ENCODE results near the gene CATSPERD. TPM values are rescaled to one million over a fixed set of nuclear protein-coding genes. Genes with fewer than 3 reads are reported as not detected.
A peak's percentile ranks its signal among the peaks of the same experiment; 100 is the strongest.

The CATSPERD gene
- total RNA-seq, 1 experiment from 2014 or later: not detected

- Histone ChIP-seq H2BK120ac (ENCODE audit: low read depth, low read length, poor library complexity, severe bottlenecking) (no peak overlapping the region), H3K79me1 (ENCODE audit: insufficient read depth, low read depth, low read length, poor library complexity, severe bottlenecking) (no peaks in the 10 kb centered on the region), H3K18ac (ENCODE audit: insufficient read length, low read depth, low read length) (no peak overlapping the region), H3K4me1 (ENCODE audit: insufficient read depth, low read length) (no peaks in the 10 kb centered on the region), H3T11ph (ENCODE audit: low read length) (no peak overlapping the region), H4K8ac (replicated peaks; ENCODE audit: insufficient read length, low read depth, low read length) (no peak overlapping the region), H2AK5ac (ENCODE audit: insufficient read length, low read length) (no peak overlapping the region), H2BK5ac (ENCODE audit: insufficient read length, low read length) (no peak overlapping the region), H2BK12ac (ENCODE audit: insufficient read length, low read depth, low read length) (no peak overlapping the region), H2BK20ac (ENCODE audit: low read depth, low read length, poor library complexity, severe bottlenecking) (no peak overlapping the region), H3K79me2 (ENCODE audit: insufficient read depth, low read length) (no peaks in the 10 kb centered on the region), H3K9me3 (ENCODE audit: control insufficient read depth, low read depth, low read length) (no peaks in the 10 kb centered on the region), H3K9ac (ENCODE audit: extremely low read depth, insufficient read length, low read length) (no peak overlapping the region), H3K27ac (ENCODE audit: insufficient read length, low read depth, low read length) (no peak overlapping the region), H3K56ac (ENCODE audit: insufficient read length, low read depth, low read length) (no peak overlapping the region), H3K27me3 (ENCODE audit: insufficient read depth, low read length) (no peaks in the 10 kb centered on the region; the same call in 1 of the 2 replicates), H3K4me2 (ENCODE audit: insufficient read depth, insufficient read length, low read length) (peak overlapping the region; percentile 31), H3K4ac (ENCODE audit: low read depth, low read length) (no peak overlapping the region), H3K14ac (ENCODE audit: insufficient read depth, low read length) (no peak overlapping the region), H4K5ac (ENCODE audit: insufficient read length, low read depth, low read length) (no peak overlapping the region), H3K23me2 (ENCODE audit: insufficient read length, low read depth, low read length, poor library complexity, severe bottlenecking) (peaks cover 6% of the 10 kb centered on the region), H2BK15ac (ENCODE audit: low read depth, low read length) (no peak overlapping the region), H2AFZ (ENCODE audit: low read length) (no peak overlapping the region), H3K23ac (ENCODE audit: insufficient read length, low read depth, low read length) (no peak overlapping the region), H4K20me1 (ENCODE audit: control insufficient read depth, insufficient read depth, insufficient read length) (no peaks in the 10 kb centered on the region), H4K91ac (ENCODE audit: insufficient read length, low read depth, low read length) (no peak overlapping the region)
- TF ChIP-seq, protein P1, sequence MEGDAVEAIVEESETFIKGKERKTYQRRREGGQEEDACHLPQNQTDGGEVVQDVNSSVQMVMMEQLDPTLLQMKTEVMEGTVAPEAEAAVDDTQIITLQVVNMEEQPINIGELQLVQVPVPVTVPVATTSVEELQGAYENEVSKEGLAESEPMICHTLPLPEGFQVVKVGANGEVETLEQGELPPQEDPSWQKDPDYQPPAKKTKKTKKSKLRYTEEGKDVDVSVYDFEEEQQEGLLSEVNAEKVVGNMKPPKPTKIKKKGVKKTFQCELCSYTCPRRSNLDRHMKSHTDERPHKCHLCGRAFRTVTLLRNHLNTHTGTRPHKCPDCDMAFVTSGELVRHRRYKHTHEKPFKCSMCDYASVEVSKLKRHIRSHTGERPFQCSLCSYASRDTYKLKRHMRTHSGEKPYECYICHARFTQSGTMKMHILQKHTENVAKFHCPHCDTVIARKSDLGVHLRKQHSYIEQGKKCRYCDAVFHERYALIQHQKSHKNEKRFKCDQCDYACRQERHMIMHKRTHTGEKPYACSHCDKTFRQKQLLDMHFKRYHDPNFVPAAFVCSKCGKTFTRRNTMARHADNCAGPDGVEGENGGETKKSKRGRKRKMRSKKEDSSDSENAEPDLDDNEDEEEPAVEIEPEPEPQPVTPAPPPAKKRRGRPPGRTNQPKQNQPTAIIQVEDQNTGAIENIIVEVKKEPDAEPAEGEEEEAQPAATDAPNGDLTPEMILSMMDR (conservative IDR thresholded peaks at IDR 0.05): no peak
- H3K27ac Mint-ChIP-seq: no peak overlapping the region; a peak in 1 of 7 replicates
- peaks cover 0 to 4% (median 0%) of the 10 kb centered on the region in 3 experiments; a peak in 2 of 7 replicates for H3K36me3 Mint-ChIP-seq (ENCODE audit: insufficient read depth in 1 of 3, low read depth in 3 of 3)
- peaks cover 15 to 30% of the 10 kb centered on the region in 2 experiments for H3K4me1 Mint-ChIP-seq
- H3K27me3 Mint-ChIP-seq (ENCODE audit: low read depth): peaks cover 54% of the 10 kb centered on the region
- WGBS (ENCODE audit: extremely low coverage, insufficient read length, low lambda C conversion rate): no CpG with 5 or more reads among the region's 33 CpGs
- peak; percentile 80 for DNase-seq
- H3K4me3 Mint-ChIP-seq: peak overlapping the region; percentile 34 to 62; a peak in 3 of 5 replicates
- peaks cover 0 to 4% of the 10 kb centered on the region in 2 experiments; a peak in 3 of 5 replicates for H3K9me3 Mint-ChIP-seq
These were observed 81.6 kb downstream of the CATSPERD start for GRCh38 chr19:5801796-5802619.

Measured in H9 (cell line).